ENCODE measurements around the gene PPP5C. TPM values are rescaled to one million over a fixed set of nuclear protein-coding genes. Genes with fewer than 3 reads are reported as not detected.

The PPP5C gene
- total RNA-seq, 1 experiment from 2014 or later = 124 TPM

- Mint-ChIP-seq H3K27me3 (ENCODE audit: unreplicated experiment) (no peaks in the 10 kb centered on the region), H3K36me3 (ENCODE audit: insufficient read depth, unreplicated experiment) (peaks cover 62% of the 10 kb centered on the region), H3K27ac (ENCODE audit: unreplicated experiment) (no peak overlapping the region), H3K9me3 (ENCODE audit: low read depth, unreplicated experiment) (no peaks in the 10 kb centered on the region), H3K4me3 (ENCODE audit: low read depth, unreplicated experiment) (no peak overlapping the region), H3K4me1 (ENCODE audit: low read depth, unreplicated experiment) (no peaks in the 10 kb centered on the region)
- no peak for DNase-seq
- intact Hi-C loops (cut with micrococcal nuclease; ENCODE audit: unreplicated experiment) = no loop called here
- TF ChIP-seq, protein P1, sequence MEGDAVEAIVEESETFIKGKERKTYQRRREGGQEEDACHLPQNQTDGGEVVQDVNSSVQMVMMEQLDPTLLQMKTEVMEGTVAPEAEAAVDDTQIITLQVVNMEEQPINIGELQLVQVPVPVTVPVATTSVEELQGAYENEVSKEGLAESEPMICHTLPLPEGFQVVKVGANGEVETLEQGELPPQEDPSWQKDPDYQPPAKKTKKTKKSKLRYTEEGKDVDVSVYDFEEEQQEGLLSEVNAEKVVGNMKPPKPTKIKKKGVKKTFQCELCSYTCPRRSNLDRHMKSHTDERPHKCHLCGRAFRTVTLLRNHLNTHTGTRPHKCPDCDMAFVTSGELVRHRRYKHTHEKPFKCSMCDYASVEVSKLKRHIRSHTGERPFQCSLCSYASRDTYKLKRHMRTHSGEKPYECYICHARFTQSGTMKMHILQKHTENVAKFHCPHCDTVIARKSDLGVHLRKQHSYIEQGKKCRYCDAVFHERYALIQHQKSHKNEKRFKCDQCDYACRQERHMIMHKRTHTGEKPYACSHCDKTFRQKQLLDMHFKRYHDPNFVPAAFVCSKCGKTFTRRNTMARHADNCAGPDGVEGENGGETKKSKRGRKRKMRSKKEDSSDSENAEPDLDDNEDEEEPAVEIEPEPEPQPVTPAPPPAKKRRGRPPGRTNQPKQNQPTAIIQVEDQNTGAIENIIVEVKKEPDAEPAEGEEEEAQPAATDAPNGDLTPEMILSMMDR (IDR thresholded peaks at IDR 0.05; ENCODE audit: unreplicated experiment) = no peak
- no TSS peak for BruUV-seq (replicated peaks)
- CTCF ChIA-PET = interaction anchor here (1.0 to 1.6 kb wide), 2 partner anchors 9 to 104 kb away, joined by 3 to 5 read pairs; no protein-coding TSS in a partner anchor
Measured at GRCh38 chr19:46386996-46387712, 40.3 kb downstream of the PPP5C start.

DNA sequence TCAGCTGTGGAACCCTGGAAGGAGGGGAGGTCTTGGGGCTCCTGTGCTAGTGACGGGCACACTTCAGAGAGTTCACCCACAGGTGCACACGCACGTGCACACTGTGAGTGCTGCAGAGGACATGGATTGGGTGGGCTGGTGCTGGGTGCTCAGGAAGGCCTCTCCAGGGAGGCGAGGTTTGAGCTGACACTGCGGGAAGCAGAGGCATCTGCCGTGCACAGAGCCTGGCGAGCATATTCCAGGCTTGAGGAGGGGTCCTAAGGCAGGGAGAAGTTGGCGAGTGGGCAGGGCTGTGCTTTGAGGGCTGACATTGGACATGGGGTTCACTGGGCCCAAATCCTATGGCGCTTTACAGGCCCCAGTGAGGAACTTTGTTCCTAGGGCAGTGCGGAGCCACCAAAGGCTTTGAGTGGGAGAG, 40.8 kb downstream of the PPP5C start:
- CTCF ChIA-PET = interaction anchor here (1.6 kb wide), 1 partner anchor 9 kb away, joined by 5 read pairs; no protein-coding TSS in a partner anchor

GRCh38 chr19:46388311-46389095, 41.6 kb downstream of the PPP5C start:
- CTCF ChIA-PET = no interaction called here
- H3K36me3 Mint-ChIP-seq (ENCODE audit: insufficient read depth, unreplicated experiment) = peaks cover 69% of the 10 kb centered on the region
- no peaks in the 10 kb centered on the region for H3K9me3 Mint-ChIP-seq (ENCODE audit: low read depth, unreplicated experiment)

More for the DNA sequence above, 40.8 kb downstream of the PPP5C start:
- Mint-ChIP-seq H3K4me1 (ENCODE audit: low read depth, unreplicated experiment) (no peaks in the 10 kb centered on the region), H3K27ac (ENCODE audit: unreplicated experiment) (no peak overlapping the region), H3K27me3 (ENCODE audit: unreplicated experiment) (no peaks in the 10 kb centered on the region), H3K4me3 (ENCODE audit: low read depth, unreplicated experiment) (no peak overlapping the region), H3K36me3 (ENCODE audit: insufficient read depth, unreplicated experiment) (peaks cover 66% of the 10 kb centered on the region), H3K9me3 (ENCODE audit: low read depth, unreplicated experiment) (no peaks in the 10 kb centered on the region)
- no peak for DNase-seq
- BruUV-seq (replicated peaks) = no TSS peak
- intact Hi-C loops (cut with micrococcal nuclease; ENCODE audit: unreplicated experiment) = no loop called here
- TF ChIP-seq, protein P1 (IDR thresholded peaks at IDR 0.05; ENCODE audit: unreplicated experiment) = no peak

DNA sequence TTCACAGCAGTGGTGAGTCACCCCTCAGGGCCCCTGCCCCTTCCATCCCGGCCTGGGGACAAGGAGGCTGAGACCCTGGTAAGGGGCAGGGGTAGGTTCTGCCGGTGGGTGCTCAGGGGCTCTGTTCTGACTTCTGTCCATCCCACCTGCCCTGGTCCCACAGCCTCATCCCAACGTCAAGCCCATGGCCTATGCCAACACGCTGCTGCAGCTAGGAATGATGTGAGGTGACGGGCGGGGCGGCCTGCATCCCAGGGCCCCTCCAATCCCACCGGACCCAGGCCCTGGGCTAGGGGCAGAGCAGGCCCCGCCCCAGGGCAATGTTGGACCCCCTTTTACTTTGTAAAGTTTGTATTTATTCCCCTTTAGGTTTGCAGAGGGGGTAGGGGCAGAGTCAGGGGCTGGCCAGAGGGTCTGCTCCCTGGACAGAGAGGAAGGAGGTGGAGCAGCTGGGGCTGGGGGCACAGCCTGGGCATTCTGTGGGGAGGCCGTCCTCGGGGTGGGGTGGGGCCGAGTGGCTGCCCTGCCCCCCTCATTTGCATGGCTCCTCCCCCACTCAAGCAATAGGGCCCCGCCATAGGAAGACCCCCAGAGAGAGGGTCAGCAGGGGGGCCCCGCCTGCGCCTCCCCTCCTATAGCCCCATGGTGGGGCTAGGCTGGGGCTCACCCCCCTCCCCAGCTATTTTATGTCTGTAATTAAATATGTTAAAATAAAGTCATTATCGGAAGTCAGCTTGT, 43.4 kb downstream of the PPP5C start:
- no TSS peak for BruUV-seq (replicated peaks)
- Mint-ChIP-seq H3K9me3 (ENCODE audit: low read depth, unreplicated experiment) (no peaks in the 10 kb centered on the region), H3K27ac (ENCODE audit: unreplicated experiment) (no peak overlapping the region), H3K4me1 (ENCODE audit: low read depth, unreplicated experiment) (no peaks in the 10 kb centered on the region), H3K4me3 (ENCODE audit: low read depth, unreplicated experiment) (no peak overlapping the region), H3K36me3 (ENCODE audit: insufficient read depth, unreplicated experiment) (peaks cover 76% of the 10 kb centered on the region), H3K27me3 (ENCODE audit: unreplicated experiment) (no peaks in the 10 kb centered on the region)
- intact Hi-C loops (cut with micrococcal nuclease; ENCODE audit: unreplicated experiment) = no loop called here
- DNase-seq = no peak
- CTCF ChIA-PET = no interaction called here
- TF ChIP-seq, protein P1 (IDR thresholded peaks at IDR 0.05; ENCODE audit: unreplicated experiment) = no peak

More at GRCh38 chr19:46388311-46389095, 41.6 kb downstream of the PPP5C start:
- H3K4me3 Mint-ChIP-seq (ENCODE audit: low read depth, unreplicated experiment) = no peak overlapping the region
- DNase-seq = no peak
- TF ChIP-seq, protein P1 (IDR thresholded peaks at IDR 0.05; ENCODE audit: unreplicated experiment) = no peak
- BruUV-seq (replicated peaks) = no TSS peak
- no peaks in the 10 kb centered on the region for H3K4me1 Mint-ChIP-seq (ENCODE audit: low read depth, unreplicated experiment)
- intact Hi-C loops (cut with micrococcal nuclease; ENCODE audit: unreplicated experiment) = no loop called here
- H3K27me3 Mint-ChIP-seq (ENCODE audit: unreplicated experiment) = no peaks in the 10 kb centered on the region
- no peak overlapping the region for H3K27ac Mint-ChIP-seq (ENCODE audit: unreplicated experiment)

Measured in Calu3 (cell line).